H9 (cell line): Measurements from ENCODE around the gene PHACTR4. TPM values are rescaled to one million over a fixed set of nuclear protein-coding genes. Genes with fewer than 3 reads are reported as not detected.

ENCODE experiments used
- DNase-seq: peaks from one replicate; pipeline ENCODE4 v3.0.0-alpha.2; 2017
- H2AFZ ChIP-seq: one replicate; pipeline ENCODE4 v1.6.1; 2013; ENCODE audit warnings: mild to moderate bottlenecking, low read length, control low read depth, moderate library complexity
- H2AK5ac ChIP-seq: 2 replicates; pipeline ENCODE4 v1.6.1; 2013; ENCODE audit warnings: low read length, control low read depth, mixed read lengths; ENCODE audit not compliant: insufficient read length
- H2BK120ac ChIP-seq: one replicate; pipeline ENCODE4 v1.6.1; 2013; ENCODE audit warnings: low read depth, mild to moderate bottlenecking, low read length, control low read depth, inconsistent platforms; ENCODE audit not compliant: poor library complexity, severe bottlenecking
- H2BK12ac ChIP-seq: 2 replicates; pipeline ENCODE4 v1.6.1; 2013; ENCODE audit warnings: low read length, control low read depth, mixed read lengths, low read depth; ENCODE audit not compliant: insufficient read length
- H2BK15ac ChIP-seq: 2 replicates; pipeline ENCODE4 v1.6.1; 2013; ENCODE audit warnings: low read depth, low read length, control low read depth
- H2BK20ac ChIP-seq: one replicate; pipeline ENCODE4 v1.6.1; 2013; ENCODE audit warnings: low read depth, mild to moderate bottlenecking, low read length, control low read depth, inconsistent platforms; ENCODE audit not compliant: poor library complexity, severe bottlenecking
- H2BK5ac ChIP-seq: 2 replicates; pipeline ENCODE4 v1.6.1; 2013; ENCODE audit warnings: low read length, control low read depth, mixed read lengths; ENCODE audit not compliant: insufficient read length
- H3K14ac ChIP-seq: 2 replicates; pipeline ENCODE4 v1.6.1; 2013; ENCODE audit warnings: low read length, control low read depth; ENCODE audit not compliant: insufficient read depth
- H3K18ac ChIP-seq: 2 replicates; pipeline ENCODE4 v1.6.1; 2013; ENCODE audit warnings: low read depth, mild to moderate bottlenecking, mixed read lengths, low read length, control low read depth; ENCODE audit not compliant: insufficient read length
- H3K23ac ChIP-seq: 2 replicates; pipeline ENCODE4 v1.6.1; 2013; ENCODE audit warnings: low read length, control low read depth, mixed read lengths, low read depth; ENCODE audit not compliant: insufficient read length
- H3K23me2 ChIP-seq: 2 replicates; pipeline ENCODE4 v1.6.1; 2013; ENCODE audit warnings: low read depth, mild to moderate bottlenecking, mixed read lengths, low read length, control low read depth; ENCODE audit not compliant: insufficient read length, poor library complexity, severe bottlenecking
- H3K27ac ChIP-seq: 2 replicates; pipeline ENCODE4 v1.5.1; 2013; ENCODE audit warnings: low read length, control low read depth, mixed read lengths, low read depth; ENCODE audit not compliant: insufficient read length
- H3K27me3 ChIP-seq: 2 replicates; pipeline ENCODE4 v1.6.1; 2013; ENCODE audit warnings: low read length, control low read depth, inconsistent platforms; ENCODE audit not compliant: insufficient read depth
- H3K4ac ChIP-seq: 2 replicates; pipeline ENCODE4 v1.6.1; 2013; ENCODE audit warnings: low read depth, mild to moderate bottlenecking, control low read depth, inconsistent platforms, low read length, moderate library complexity
- H3K4me1 ChIP-seq: 2 replicates; pipeline ENCODE4 v1.6.1; 2013; ENCODE audit warnings: low read length, control low read depth, inconsistent platforms; ENCODE audit not compliant: insufficient read depth
- H3K4me2 ChIP-seq: 2 replicates; pipeline ENCODE4 v1.6.1; 2013; ENCODE audit warnings: low read length, control low read depth, mixed read lengths; ENCODE audit not compliant: insufficient read length, insufficient read depth
- H3K56ac ChIP-seq: 2 replicates; pipeline ENCODE4 v1.6.1; 2013; ENCODE audit warnings: low read depth, mild to moderate bottlenecking, mixed read lengths, low read length, control low read depth; ENCODE audit not compliant: insufficient read length
- H3K79me1 ChIP-seq: 2 replicates; pipeline ENCODE4 v1.6.1; 2013; ENCODE audit warnings: low read depth, mild to moderate bottlenecking, moderate library complexity, low read length, control low read depth, inconsistent platforms; ENCODE audit not compliant: insufficient read depth, poor library complexity, severe bottlenecking
- H3K79me2 ChIP-seq: 2 replicates; pipeline ENCODE4 v1.6.1; 2013; ENCODE audit warnings: low read length, control low read depth, inconsistent platforms; ENCODE audit not compliant: insufficient read depth
- H3K9ac ChIP-seq: 2 replicates; pipeline ENCODE4 v1.6.1; 2013; ENCODE audit warnings: low read length, control low read depth, mixed read lengths; ENCODE audit not compliant: insufficient read length; ENCODE audit errors: extremely low read depth
- H3K9me3 ChIP-seq: one replicate; pipeline ENCODE4 v1.6.1; 2013; ENCODE audit warnings: low read depth, low read length, inconsistent platforms; ENCODE audit not compliant: control insufficient read depth
- H3T11ph ChIP-seq: one replicate; pipeline ENCODE4 v1.6.1; 2013; ENCODE audit warnings: mild to moderate bottlenecking, low read length, control low read depth, inconsistent platforms
- H4K20me1 ChIP-seq: one replicate; pipeline ENCODE4 v1.6.1; 2013; ENCODE audit not compliant: control insufficient read depth, insufficient read length, insufficient read depth
- H4K5ac ChIP-seq: 2 replicates; pipeline ENCODE4 v1.6.1; 2013; ENCODE audit warnings: low read depth, mild to moderate bottlenecking, mixed read lengths, low read length, control low read depth; ENCODE audit not compliant: insufficient read length
- H4K8ac ChIP-seq: replicated peaks from 2 replicates; pipeline ENCODE4 v1.6.1; 2013; ENCODE audit warnings: low read length, control low read depth, mixed read lengths, low read depth; ENCODE audit not compliant: insufficient read length
- H4K91ac ChIP-seq: 2 replicates; pipeline ENCODE4 v1.6.1; 2013; ENCODE audit warnings: low read depth, mild to moderate bottlenecking, moderate library complexity, mixed read lengths, low read length, control low read depth; ENCODE audit not compliant: insufficient read length
- H3K27ac Mint-ChIP-seq, 3 experiments: 2 replicates in 2 of 3; 3 replicates in 1 of 3; pipeline ENCODE4 v1.8.0; 2020 to 2021; ENCODE audit warnings: mixed read lengths in 3 of 3, mild to moderate bottlenecking in 1 of 3, moderate library complexity in 1 of 3
- H3K27me3 Mint-ChIP-seq: 2 replicates; pipeline ENCODE4 v1.8.0; 2021; ENCODE audit warnings: low read depth, mild to moderate bottlenecking, moderate library complexity, mixed read lengths
- H3K36me3 Mint-ChIP-seq, 3 experiments: 2 replicates in 2 of 3; 3 replicates in 1 of 3; pipeline ENCODE4 v1.8.0; 2020 to 2021; ENCODE audit warnings: low read depth in 3 of 3, mixed read lengths in 3 of 3; ENCODE audit not compliant: insufficient read depth in 1 of 3
- H3K4me1 Mint-ChIP-seq, 2 experiments: 2 replicates each; pipeline ENCODE4 v1.8.0; 2020; ENCODE audit warnings: mixed read lengths in 2 of 2
- H3K4me3 Mint-ChIP-seq, 2 experiments: 2 replicates in 1 of 2; 3 replicates in 1 of 2; pipeline ENCODE4 v1.8.0; 2020 to 2021; ENCODE audit warnings: mild to moderate bottlenecking in 2 of 2, mixed read lengths in 2 of 2, moderate library complexity in 1 of 2
- H3K9me3 Mint-ChIP-seq, 2 experiments: 2 replicates in 1 of 2; 3 replicates in 1 of 2; pipeline ENCODE4 v1.8.0; 2020; ENCODE audit warnings: mild to moderate bottlenecking in 2 of 2, mixed read lengths in 2 of 2, moderate library complexity in 1 of 2
- CTCF ChIP-seq: fragments of 200-600 bp; sonication (generic); conservative IDR thresholded peaks from 3 replicates; pipeline ENCODE4 v1.8.0; 2021; ENCODE audit warnings: antibody characterized with exemption, mild to moderate bottlenecking
- WGBS: extraction: QIAGEN DNeasy Blood & Tissue Kit; methylation state at CpG from one replicate; pipeline ENCODE4 v1.1.7; 2013; ENCODE audit warnings: missing lambda C conversion rate, low lambda C conversion rate, mixed read lengths; ENCODE audit not compliant: insufficient read length; ENCODE audit errors: extremely low coverage; 5-methylcytosine and 5-hydroxymethylcytosine counted together
- total RNA-seq: library from RNA; stranded (reverse); gene quantifications from 2 replicates; pipeline ENCODE4 v1.2.1, GENCODE V29; 2021

Gene PHACTR4
- total RNA-seq, 1 experiment from 2014 or later: 54.0 TPM

- DNase-seq: no peak
- Histone ChIP-seq H2BK15ac (no peak overlapping the region), H4K20me1 (peaks cover 3% of the 10 kb centered on the region), H3K18ac (peak overlapping the region; percentile 0), H3K4ac (no peak overlapping the region), H3K14ac (0 out of 2 replicates have a peak overlapping the region, but pooled peaks have one; percentile 10), H3K4me2 (peak overlapping the region; percentile 65), H3K27ac (peak overlapping the region; percentile 89), H4K5ac (no peak overlapping the region), H3K56ac (no peak overlapping the region), H3K9me3 (no peaks in the 10 kb centered on the region), H2BK20ac (no peak overlapping the region), H2BK12ac (no peak overlapping the region), H4K8ac (no peak overlapping the region), H3K4me1 (peaks cover 2% of the 10 kb centered on the region; the same call in 1 of the 2 replicates), H3K23me2 (peaks cover 4% of the 10 kb centered on the region), H2BK120ac (no peak overlapping the region), H2BK5ac (no peak overlapping the region), H2AK5ac (no peak overlapping the region), H3K27me3 (no peaks in the 10 kb centered on the region), H3K79me1 (no peaks in the 10 kb centered on the region), H3T11ph (no peak overlapping the region), H2AFZ (no peak overlapping the region), H3K9ac (peak overlapping the region; percentile 99), H4K91ac (no peak overlapping the region), H3K79me2 (no peaks in the 10 kb centered on the region), H3K23ac (no peak overlapping the region)
- no CpG with 5 or more reads among the region's 5 CpGs for WGBS
- H3K27me3 Mint-ChIP-seq: peaks cover 50% of the 10 kb centered on the region
- peak overlapping the region; percentile 96 to 99 (median 99) for H3K27ac Mint-ChIP-seq
- H3K9me3 Mint-ChIP-seq: peaks cover 7 to 8% of the 10 kb centered on the region in 2 experiments
- TF ChIP-seq CTCF: no peak
- peak overlapping the region; percentile 97 for H3K4me3 Mint-ChIP-seq
- H3K36me3 Mint-ChIP-seq: peaks cover 67 to 76% (median 75%) of the 10 kb centered on the region in 3 experiments
- peaks cover 18 to 37% of the 10 kb centered on the region in 2 experiments for H3K4me1 Mint-ChIP-seq
These were observed 138.9 kb downstream of the PHACTR4 start for GRCh38 chr1:28508435-28508754.
